ENCODE measurements around the gene BCL2.

The BCL2 gene

GRCh38 chr18:63180971-63181376, 138.6 kb downstream of the BCL2 start:
- no peak for DNase-seq (ENCODE audit: low read depth, low spot score)

DNA sequence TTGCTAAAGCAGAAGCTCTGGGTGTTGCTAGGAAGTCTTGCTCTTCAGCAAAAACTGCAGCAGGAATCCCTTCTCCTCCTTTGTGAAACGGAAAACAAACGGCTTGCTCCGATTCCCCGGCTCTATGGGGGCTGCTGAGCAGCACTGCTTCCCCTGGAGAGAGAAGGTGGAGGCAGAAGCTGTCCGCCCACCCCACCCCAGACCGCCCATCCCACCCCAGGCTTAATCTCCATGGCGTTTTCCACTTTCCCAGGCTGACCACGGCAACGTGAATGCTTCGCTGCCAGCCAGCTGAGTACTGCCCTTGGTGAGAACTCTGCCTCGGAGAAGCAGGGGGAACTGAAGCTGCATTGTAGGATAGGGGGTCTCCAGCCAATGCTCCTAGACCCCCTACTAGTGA, 139.2 kb downstream of the BCL2 start:
- DNase-seq (ENCODE audit: low read depth, low spot score), result no peak

GRCh38 chr18:63179422-63179821, 140.1 kb downstream of the BCL2 start:
- DNase-seq (ENCODE audit: low read depth, low spot score), result no peak

- no peak for DNase-seq (ENCODE audit: low read depth, low spot score)
These were observed 140.6 kb downstream of the BCL2 start for GRCh38 chr18:63178971-63179370.

DNA sequence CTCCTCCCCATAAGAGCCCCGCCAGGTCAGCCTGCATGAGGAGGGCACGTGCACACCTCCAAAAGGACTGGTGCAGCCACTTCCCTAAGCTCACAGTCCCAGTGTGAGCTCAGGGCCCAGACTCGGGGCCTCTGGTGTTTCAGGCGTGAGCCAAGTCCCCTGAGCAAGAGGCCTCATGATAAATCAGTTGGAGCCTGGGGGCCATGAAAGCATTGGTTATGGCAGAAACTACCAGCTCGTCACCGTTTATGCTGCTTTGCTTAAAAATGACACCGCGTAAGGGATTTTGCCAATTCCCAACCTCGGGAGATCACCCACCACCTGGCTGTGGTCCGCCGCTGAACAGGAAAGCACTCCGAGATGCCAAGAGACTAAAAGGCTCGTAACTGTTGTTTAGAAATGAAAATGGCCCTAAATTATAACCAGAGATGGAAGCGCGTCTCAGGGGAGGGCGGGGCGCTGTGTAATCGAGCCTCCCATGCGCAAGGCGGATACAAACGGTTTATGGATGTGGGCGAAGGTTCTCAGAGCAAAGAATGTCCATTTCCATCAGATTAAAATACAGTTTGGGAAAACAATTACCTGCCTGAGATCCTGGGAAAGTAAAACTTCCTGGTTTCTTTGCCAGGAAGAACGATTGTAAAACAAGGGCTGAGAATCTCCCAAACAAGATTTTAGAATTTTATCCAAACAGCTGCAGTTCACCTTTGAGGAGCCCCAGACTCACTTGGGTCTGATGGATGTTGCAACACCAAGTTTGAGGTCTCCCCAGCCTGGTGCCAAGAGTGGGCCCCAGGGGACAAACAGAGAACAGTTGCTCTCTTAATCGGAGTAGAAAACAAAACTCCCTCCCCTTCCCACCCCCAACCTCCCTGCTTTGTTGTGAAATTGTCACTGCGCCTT, 141.4 kb downstream of the BCL2 start:
- no peak for DNase-seq (ENCODE audit: low read depth, low spot score)

DNA sequence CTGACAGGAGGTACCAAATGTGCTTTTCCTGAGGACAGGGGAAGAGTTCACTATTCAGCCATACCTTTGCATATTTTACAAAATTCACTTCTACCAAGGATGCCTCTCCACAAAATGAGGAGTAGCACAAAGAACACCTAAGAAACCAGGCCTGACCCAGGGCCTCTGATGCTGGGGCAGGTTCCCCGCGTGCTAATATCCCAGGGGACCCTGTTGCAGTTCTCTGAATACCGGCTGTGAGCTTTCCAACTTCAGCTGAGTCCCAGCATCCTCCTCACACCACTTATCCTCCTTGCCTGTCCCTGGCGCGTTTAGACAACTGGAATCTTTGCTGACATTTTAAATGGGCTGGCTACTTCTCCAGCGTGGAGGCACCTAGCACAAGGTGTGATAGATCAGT, 142.3 kb downstream of the BCL2 start:
- DNase-seq (ENCODE audit: low read depth, low spot score), result no peak

DNA sequence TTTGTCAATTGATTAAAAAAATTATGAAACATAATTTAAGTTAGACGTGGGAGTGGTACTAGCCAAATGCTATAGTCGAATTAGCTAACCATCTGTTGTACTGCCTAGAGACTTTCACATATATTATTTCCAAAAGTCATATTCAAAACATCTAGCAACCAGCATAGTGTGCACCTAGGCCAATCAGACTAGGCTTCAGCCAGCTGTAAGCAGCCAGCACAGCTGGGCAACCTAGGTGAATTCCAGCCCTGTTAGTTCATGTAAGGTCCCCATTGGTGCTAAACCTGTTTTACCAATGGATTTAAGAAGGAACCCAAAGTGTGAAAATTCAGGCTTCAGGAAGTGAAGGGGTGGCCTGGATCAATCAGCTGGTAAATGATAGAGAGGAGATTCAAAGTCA, 144.3 kb downstream of the BCL2 start:
- DNase-seq (ENCODE audit: low read depth, low spot score), result no peak

DNA sequence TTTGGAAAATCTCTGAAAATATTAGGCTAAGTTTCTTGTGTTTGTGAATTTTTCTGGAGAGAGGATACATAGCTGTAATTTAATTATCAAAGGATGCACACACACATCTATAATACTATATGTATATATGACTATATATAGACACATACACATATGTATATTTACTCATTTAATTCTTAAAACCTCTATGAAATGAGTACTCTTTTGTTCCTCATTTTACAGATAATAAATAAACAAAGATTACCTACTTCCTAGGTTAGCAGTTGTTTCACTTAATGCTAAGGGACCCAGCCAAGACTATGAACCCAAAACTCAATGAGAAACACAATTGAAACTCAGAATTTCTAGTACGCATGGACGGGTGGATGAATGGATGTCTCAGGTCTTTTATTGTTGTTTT, 145.6 kb downstream of the BCL2 start:
- DNase-seq (ENCODE audit: low read depth, low spot score), result no peak

- DNase-seq (ENCODE audit: low read depth, low spot score), result no peak
These were observed 149.7 kb downstream of the BCL2 start for GRCh38 chr18:63169853-63170252.

DNA sequence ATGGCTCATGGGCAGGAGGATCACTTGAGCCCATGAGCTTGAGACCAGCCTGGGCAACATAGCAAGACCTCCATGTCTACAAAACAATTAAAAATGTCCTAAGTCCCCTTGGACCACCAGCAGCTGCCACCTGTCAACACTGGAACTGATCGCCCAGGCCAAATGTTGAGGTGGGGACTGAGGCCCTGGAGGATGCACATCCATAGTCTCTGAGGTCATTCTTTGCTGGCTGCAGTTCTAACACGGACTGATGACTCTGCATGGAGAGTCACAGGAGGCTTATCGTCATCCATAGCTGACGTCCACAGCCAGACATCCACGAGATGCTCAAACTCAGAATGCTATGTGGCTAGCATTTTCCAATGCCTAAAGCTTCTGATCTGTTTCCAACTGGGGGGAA, 151.3 kb downstream of the BCL2 start:
- no peak for DNase-seq (ENCODE audit: low read depth, low spot score)

DNA sequence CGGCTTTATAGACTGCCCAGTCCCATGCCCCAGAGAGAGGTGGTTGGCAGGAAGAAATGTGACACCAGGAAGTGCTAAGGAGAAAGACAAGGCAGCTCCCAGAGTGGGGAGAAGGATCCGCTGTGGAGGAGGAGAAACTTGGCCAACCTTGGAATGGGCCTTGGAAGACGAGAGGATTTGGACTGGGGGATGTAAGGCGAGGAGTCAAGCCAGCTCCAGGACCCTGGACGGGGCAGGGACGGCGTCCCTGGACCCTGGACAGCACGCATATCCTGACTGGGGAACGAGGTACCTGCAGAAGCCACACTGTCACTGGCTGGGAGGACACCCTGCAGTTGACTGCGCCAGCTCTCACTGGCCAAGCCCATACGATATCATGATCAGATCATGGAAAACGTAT, 153.4 kb downstream of the BCL2 start:
- no peak for DNase-seq (ENCODE audit: low read depth, low spot score)

DNA sequence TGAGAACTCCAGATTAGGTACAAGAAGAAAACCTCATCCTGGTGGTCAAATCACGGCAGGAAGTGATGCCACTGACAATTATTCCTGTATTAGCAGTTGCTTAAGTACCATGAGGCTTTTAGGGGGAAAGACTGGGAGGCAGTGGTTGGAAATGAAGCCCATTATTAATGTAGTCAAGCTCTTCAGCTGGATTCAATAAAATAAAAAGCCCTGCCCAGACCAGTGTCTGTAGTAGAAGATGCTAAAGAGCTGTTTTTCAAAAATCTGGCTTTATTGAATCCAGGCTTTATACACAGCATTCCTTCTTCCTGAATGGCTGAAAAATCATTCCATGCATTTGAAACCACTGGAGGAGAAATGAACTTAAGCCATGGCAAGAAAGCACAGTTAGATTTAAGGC, 155.2 kb downstream of the BCL2 start:
- DNase-seq (ENCODE audit: low read depth, low spot score), result no peak

DNA sequence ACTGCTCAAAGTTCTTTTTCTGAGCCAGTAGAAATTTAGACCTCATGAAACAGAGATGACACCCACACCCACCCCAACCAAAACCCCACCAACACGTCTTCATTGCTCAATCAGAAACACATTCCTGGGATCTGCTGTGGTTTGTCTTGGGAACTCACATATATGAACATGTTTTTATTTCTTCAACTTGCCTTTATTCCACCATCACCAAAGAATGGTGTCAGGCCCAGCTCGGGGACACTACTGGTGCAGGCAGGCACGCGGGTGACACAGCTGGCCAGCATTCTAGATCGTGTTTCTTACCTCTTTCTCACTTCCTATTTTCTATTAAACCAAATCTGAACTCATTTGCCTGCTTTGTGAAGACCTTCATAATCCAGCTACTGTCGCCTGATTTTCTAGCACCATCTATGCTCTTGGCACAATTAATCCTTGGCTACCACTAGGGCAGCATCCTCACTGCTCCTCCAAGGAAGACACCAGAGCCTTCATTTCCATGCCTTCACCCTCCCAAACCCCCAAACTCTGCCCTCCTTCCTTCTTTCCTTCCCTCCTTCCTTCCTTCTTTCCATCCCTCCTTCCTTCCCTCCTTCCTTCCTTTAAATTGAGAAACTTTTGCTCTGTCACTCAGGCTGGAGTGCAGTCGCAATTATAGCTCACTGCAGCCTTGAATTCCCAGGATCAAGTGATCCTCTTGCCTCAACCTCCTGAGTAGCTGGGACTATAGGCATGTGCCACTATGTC, 157.1 kb downstream of the BCL2 start:
- no peak for DNase-seq (ENCODE audit: low read depth, low spot score)

DNA sequence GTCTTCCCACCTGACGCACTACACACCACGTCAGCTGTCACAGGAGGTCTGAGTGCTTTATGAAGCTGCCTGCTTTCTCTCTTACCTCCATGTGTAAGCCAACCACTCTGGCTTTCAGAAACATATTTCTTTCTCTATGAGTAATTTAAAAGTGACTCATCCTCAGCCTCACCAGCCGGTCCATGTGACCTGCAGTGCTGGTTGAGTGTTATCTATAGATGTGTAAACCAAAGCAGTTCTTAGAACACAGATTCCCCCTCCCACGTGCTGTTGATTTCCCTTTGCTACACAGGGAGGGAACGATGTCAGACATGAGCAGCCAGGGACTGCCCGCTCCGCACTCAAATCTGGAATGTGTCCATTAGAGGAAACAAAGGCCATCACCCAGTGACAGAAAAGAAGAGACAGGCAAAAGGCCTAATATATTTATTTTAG, 157.8 kb downstream of the BCL2 start:
- DNase-seq (ENCODE audit: low read depth, low spot score), result peak; percentile 51

- no peak for DNase-seq (ENCODE audit: low read depth, low spot score)
These were observed 158.4 kb downstream of the BCL2 start for GRCh38 chr18:63161032-63161760.

GRCh38 chr18:63160172-63160995, 159.2 kb downstream of the BCL2 start:
- no peak for DNase-seq (ENCODE audit: low read depth, low spot score)

DNA sequence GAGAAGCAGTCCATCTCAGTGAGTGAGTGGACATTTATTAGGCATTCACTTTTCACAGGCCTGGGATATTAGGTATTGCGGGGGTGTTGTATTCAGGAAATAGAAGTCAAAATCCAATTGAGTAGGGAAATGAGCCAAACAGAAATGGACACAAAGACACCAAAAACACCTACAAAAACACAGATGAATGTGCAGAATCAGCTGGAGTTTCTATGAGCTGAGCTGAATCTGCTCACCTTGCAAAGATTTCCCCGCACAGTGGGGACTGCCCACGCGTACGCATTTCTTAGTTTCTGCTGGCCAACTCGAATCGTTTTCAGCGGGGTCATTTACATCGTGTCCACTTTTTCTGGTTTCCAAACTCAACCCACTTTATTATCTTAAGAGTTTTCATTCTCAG, 160.0 kb downstream of the BCL2 start:
- no peak for DNase-seq (ENCODE audit: low read depth, low spot score)

DNA sequence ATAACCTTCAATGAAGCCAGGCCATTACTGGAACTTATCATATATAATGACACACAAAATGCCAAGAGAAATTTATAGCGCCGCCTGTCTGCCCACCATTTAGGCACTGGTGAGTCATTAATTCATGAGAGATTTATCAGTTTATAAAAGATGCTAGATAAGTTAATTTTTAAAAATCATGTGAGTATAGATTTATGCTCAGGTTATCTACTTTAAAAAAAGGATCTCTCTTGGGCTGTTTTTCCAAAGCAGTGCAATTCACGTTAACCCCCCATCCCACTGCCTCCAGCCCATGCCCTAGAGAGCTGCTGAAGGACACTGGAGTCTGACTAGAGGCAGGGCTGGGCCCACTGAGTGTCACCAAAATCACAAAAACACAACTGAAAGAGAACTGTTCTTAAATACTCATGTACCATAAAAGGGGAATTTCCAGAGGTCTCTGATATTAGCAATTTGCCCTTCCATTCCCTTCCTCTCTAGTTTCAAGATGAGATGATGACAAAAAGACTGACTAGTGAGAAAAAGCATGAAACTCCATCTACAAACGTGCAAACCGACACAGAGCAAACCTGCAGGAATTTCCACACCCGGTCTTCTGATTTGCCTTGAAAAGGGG, 160.8 kb downstream of the BCL2 start:
- DNase-seq (ENCODE audit: low read depth, low spot score), result no peak

DNA sequence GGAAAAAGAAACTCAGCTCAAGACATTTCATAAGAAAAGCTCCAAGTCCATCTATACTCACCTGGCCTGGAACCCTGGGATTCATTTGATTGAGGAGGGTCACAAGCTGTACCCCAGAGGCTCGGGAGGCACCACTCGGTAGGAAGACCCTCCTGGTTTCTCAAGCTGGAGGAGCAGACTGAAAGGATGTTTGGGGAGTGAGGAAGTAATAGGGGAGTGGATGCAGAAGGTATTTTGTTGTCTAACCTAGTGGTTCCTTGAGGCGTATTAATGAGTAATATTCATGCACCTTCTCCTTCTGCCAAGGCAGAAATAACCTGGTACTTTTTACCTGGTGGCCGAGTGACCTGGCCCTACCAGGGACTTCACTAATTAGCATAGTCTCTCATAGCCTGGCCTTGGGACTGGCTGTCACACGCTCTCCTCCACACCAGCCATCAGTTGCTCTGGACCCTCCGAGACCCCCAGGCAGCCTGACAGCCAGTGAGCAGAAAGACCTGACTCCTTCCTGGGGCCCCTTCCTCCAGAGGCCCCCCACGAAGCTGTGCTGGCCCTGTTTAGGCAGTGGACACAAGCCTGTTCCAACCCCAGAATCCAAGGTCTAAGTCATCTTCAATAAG, 161.4 kb downstream of the BCL2 start:
- DNase-seq (ENCODE audit: low read depth, low spot score), result no peak

GRCh38 chr18:63157293-63158011, 162.1 kb downstream of the BCL2 start:
- DNase-seq (ENCODE audit: low read depth, low spot score), result no peak

Measured in smooth muscle cell of the brain vasculature (primary cell).